Hematopoietic multipotent progenitor cell treated with erythropoietin and hydrocortisone succinate and interleukin-3 and kit ligand, for 4 days (in vitro differentiated cells): Measurements from ENCODE around the gene HES7.
"Not testable (repeated sequence)": the region's sequence is repeated elsewhere in the genome, so short reads cannot be mapped to it uniquely, and the experiment has no call there.

Source experiments
- DNase-seq: peaks from one replicate; pipeline ENCODE4 v3.0.0-alpha.2; 2015

The HES7 gene

GRCh38 chr17:8095361-8095760, 28.5 kb downstream of the HES7 start:
- DNase-seq, result no peak

DNA sequence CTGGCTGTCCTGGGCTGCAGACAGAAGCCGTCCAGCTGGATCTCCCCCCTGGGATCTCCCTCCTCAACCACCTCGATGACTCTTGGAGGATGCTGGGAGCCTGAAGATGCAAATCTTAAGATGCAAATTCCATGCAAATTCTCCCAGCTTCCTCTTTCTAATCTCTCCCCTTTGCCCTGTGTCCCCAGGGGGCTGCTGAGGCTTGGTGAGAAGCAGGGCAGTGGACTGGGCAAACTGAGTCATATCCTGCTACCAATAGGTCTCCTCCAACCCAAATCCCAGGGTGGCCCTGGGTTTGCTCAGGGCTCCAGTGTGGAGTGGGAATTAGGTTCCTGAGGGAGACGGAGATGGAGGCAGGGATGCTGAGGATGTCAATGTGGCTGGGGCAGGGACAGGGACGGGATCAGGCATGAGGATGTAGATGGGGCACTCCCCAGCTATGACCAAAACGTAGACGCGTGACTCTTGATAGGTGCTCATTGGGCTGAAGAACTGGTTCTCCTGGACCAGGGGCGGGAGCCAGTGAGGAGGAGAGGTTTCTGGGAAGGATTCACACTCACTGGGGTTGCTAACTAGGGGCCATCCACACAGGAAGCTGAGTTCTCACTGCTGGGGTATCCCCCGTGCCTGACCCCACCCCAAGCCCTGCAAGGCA, 32.7 kb downstream of the HES7 start:
- no peak for DNase-seq

DNA sequence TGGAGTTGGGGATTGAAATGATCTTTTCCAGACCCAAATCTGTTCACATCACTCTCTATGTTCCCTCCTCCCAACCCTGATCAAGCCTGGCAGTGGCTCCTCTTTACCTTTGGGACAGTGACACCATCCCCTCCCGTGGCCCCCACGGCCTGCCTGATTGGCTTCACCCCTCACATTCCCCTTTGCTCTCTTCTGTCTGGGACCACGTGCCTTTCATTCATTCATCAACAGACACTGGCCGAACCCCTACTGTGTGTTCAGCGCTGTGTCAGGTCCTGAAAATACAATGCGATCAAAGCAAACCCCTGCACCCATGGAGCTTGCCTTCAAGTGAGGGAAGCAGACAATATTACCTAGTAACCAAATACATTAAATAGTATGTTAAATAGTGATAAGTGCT, 34.2 kb downstream of the HES7 start:
- no peak for DNase-seq

DNA sequence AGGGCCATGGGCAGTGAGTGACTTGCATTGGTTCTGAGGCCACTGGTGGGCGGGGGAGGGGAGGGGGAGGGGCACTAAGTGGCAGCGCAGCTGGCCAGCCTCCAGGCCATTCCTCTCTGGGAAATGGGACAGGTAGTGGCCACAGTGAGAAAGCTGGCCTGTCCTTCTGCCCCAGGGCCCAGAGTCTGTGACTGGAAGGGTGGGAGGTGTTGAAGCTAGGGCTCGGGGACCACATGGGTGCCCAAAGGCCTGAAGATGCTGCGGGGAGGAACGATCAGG, 36.0 kb downstream of the HES7 start:
- DNase-seq, result no peak

- peak; percentile 64 for DNase-seq
These were observed 36.6 kb downstream of the HES7 start, which contains the start of gene ALOX12B for GRCh38 chr17:8087075-8087951. ALOX12B (minus strand) TSS chr17:8087716; CDS start chr17:8087442, 274 bp downstream.

DNA sequence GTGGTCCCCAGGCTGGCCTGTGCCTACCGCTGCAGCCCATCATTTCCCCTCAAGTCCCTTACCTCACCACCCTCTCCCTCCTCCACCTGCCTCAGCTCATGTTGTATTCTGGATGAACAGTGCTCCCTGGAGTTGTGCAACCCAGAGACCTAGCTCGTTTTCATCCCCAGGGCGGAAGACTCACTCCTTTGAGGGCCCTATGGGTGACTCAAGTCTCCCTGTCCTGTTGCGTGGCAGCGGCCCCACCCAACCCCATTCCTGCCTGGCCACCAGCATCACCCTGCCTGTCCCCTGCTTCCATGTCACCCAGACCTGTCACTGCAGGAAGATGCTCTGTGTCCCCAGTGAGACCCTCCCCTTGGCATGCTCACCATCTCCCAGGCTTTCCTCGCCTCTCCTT, 39.7 kb downstream of the HES7 start:
- DNase-seq, result no peak

DNA sequence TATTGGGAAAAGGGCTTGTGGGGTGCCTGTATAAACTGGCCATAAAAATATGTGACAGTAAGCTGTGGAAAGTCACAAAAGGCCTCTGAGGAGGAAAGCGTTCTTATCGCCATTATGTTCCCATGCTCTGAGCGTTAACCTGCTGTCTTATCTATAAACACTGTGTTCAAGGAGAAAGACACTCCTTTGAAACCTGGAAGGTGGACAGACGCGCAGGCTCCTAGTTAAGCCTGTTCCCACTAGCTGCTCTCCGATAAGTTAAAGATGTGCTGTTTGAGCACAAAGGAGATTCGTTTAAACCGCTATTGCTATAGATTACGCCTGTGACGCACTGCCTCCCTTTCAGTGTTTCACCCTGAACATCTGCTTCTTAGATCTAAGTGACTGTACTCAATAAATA, 41.6 kb downstream of the HES7 start:
- DNase-seq, result no peak

GRCh38 chr17:8081876-8082275, 42.0 kb downstream of the HES7 start:
- no peak for DNase-seq

DNA sequence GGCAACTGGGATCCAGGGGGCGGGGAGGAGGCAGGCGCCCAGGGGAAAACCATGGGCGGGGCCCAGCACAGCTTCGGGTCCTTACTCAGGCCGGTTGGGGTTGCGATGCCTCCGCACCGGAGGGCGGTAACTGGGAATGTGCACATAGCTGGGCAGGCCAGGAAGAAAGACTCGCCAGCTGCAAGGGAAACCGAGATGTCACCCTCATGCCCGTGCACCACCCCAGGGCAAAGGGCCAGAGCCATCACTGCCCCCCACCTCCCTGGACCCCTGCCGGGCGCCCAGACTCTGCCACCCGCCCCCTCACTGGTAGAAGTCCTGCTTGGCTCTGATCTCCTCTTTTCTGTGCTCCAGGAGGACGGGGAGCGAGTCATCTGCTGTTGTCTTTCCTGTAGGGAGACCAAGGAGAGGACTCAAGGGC, 43.1 kb downstream of the HES7 start:
- DNase-seq, result no peak

DNA sequence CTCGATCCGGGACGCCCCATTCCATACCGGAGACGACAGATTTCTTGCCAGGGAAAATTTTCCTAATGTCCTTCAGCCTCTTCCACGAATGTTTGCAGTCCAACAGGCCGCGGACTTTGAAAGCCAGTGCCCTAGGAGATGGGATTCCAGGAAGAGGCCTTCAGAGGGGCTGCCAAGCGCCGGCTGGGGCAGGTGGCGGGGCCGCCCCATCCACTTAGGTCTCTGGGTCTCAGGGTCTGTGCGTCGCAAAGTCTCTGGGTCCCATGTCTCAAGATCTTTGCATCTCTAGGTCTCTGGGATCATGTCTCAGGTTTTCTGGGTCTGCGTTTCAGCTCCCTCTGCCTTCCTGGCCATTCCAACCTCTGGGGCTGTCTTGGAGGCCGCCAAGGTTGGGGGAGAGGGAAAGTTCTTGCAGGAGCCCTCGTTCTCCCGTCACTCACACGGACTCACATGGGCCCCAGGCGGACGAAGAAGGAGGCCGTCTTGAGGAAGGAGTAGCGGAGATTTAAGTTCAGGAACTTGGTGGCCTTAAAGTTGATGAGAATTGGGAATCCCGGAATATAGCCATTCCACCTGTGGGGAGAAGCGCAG, 43.6 kb downstream of the HES7 start:
- no peak for DNase-seq

- DNase-seq, result peak; percentile 85
These were observed 44.4 kb downstream of the HES7 start for GRCh38 chr17:8079291-8080207.

DNA sequence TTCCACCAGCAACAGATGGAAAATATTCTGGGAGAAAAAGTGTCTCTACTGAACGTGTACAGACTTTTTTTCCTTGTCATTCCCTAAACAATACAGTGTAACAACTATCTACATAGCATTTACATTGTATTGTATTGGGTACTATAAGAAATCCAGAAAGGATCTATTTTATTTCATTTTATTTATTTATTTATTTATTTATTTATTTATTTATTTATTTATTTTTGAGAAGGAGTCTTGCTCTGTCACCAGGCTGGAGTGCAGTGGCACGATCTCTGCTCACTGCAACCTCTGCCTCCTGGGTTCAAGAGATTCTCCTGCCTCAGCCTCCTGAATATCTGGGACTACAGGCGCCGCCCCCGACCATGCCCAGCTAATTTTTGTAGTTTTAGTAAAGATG, 46.0 kb downstream of the HES7 start:
- not testable (repeated sequence) for DNase-seq

DNA sequence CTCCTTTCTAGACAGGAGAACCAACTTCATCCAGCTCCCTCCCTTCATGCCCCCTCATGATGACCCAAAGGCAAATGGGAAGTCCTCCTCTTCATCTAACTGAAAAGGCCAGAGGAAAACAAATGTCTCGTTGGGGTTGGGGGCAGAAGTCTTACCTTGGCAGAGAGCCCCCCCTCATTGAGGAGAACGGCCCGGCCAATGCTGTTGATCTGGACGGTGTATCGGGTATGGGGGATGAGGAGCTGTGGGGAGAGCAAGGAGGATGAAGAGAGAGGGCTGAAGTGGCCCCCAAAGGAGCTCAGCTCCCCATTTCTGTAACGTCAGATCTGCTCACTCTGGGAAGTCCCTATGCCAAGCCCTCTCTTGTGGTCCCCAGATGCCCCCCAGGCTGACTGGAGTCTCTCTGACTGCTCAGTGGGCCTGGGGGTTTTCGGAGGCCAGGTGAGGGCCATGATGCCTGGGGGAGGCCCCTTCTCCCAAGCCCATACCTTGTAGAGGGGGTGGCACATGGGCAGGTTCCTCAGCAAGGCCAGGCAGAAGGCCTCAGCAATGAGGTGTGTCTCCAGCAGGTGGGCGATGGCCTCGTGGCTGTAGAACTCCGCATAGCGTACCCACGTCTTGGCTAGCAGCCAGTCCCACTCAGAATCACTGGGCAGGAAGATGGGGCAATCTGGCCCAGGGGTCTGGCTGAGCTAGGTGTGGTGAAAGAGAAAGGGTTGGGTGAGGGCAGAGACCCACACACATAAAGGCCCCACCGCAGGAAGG, 47.2 kb downstream of the HES7 start:
- DNase-seq, result no peak

DNA sequence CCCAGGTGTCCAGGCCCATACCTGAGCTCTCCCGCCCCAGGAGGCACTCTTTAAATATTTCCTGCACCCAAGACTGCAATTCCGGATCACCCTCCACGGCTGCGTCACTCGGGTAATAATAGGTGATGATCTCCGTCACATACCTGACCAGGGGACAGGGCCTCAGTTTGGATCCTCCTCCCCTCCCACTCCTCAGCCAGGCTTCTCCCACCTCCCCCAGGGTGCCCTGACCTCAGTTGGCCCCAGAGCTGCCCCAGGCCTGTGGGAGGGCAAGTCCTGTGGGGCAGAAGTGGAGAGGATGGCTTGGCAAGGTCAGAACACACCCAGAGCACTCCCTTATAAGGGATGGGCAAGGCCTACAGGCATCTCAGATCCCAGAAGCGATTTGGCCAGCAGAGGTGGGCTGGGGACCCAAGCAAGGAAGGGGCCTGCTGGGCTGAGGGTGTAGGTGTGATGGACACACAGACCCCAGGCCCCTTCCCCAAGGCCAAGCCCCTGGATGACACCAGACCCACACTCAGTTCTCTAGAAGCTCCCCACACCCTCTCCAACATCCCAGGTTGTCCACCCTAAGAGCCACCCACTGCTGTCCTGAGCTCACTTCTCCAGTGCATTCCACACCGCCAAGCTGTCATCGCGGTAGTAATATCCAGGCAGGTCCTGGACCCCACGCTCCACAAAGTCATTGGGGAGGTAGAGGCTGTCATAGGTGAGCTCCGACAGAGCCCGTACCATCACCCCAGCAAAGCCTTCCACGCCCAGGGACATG, 48.1 kb downstream of the HES7 start:
- DNase-seq, result no peak

GRCh38 chr17:8075081-8075480, 48.8 kb downstream of the HES7 start:
- no peak for DNase-seq

DNA sequence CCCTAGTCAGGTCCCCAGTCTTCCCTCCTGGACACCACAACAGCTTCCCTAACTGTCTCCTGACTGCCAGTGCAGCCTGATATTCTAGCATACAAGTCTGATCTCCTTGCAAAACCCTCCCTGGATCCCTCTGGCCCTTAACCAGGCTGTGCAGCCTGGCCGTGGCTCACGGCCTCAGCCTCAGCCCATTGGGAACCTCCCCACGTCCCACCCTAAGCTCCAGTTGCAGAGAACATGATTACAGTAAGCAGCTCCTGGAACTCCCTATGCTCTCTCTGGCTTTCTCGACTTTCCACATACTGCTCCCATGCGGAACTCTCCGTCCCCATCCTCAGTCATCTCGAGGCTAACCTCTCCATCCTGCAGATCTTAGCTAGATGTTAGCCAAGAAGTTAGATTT, 49.4 kb downstream of the HES7 start:
- DNase-seq, result no peak

GRCh38 chr17:8073627-8074484, 50.0 kb downstream of the HES7 start:
- DNase-seq, result peak; percentile 87

- peak; percentile 35 for DNase-seq
These were observed 51.0 kb downstream of the HES7 start for GRCh38 chr17:8072729-8073461.

- no peak for DNase-seq
These were observed 51.6 kb downstream of the HES7 start for GRCh38 chr17:8072341-8072728.

DNA sequence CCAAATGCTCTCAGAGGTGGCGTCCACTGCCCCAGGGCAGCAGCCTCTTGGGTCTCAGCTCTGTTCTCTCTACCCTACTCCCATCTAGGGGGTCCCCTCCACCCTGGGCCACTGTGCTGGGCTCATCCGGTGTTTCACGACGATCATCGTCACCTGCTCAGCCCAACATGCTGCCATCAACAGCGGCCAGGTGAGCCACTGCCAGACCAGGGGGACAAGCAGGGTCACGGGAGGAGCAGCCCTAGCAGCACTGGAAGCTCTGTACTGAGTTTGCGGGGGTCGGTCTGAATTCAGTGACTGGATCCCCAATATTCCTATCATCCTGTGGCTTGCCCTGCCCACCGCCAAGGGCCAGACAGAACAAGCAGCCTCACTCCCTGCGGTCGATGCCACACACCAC, 52.4 kb downstream of the HES7 start:
- DNase-seq, result no peak
